WTC11 (cell line): Measurements from ENCODE around the gene SRCIN1.

Experiments
- CTCF ChIP-seq: fragments of 200-600 bp; IDR thresholded peaks from 2 replicates; pipeline ENCODE4 v1.8.0; 2022; ENCODE audit warnings: antibody characterized with exemption
- E2F4 ChIP-seq: sonication (generic); formaldehyde crosslinking; IDR thresholded peaks from 2 replicates; pipeline ENCODE4 v1.8.1; 2022; ENCODE audit warnings: low read depth, mild to moderate bottlenecking, moderate library complexity, missing genetic modification reagents, borderline replicate concordance
- FOXP1 ChIP-seq: sonication (generic); formaldehyde crosslinking; IDR thresholded peaks from 2 replicates; pipeline ENCODE4 v1.8.0; 2022; ENCODE audit warnings: missing genetic modification reagents, mild to moderate bottlenecking, moderate library complexity, borderline replicate concordance
- HMGXB4 ChIP-seq: sonication (generic); formaldehyde crosslinking; IDR thresholded peaks from 2 replicates; pipeline ENCODE4 v1.8.1; 2023; ENCODE audit warnings: mild to moderate bottlenecking, moderate library complexity, missing genetic modification reagents
- PRDM15 ChIP-seq: sonication (generic); formaldehyde crosslinking; IDR thresholded peaks from 2 replicates; pipeline ENCODE4 v1.8.0; 2022; ENCODE audit warnings: missing genetic modification reagents
- SP1 ChIP-seq: sonication (generic); formaldehyde crosslinking; conservative IDR thresholded peaks from 2 replicates; pipeline ENCODE4 v1.8.1; 2022; ENCODE audit warnings: missing genetic modification reagents
- TP53 ChIP-seq: sonication (generic); formaldehyde crosslinking; IDR thresholded peaks from 2 replicates; pipeline ENCODE4 v1.8.1; 2023; ENCODE audit warnings: mild to moderate bottlenecking, missing genetic modification reagents
- USF1 ChIP-seq: sonication (generic); formaldehyde crosslinking; IDR thresholded peaks from 2 replicates; pipeline ENCODE4 v1.8.0; 2022; ENCODE audit warnings: mild to moderate bottlenecking, missing genetic modification reagents
- USF2 ChIP-seq: sonication (generic); formaldehyde crosslinking; IDR thresholded peaks from 2 replicates; pipeline ENCODE4 v1.8.1; 2023; ENCODE audit warnings: mild to moderate bottlenecking, missing genetic modification reagents, moderate library complexity
- ZNF263 ChIP-seq: sonication (generic); formaldehyde crosslinking; IDR thresholded peaks from 2 replicates; pipeline ENCODE4 v1.8.1; 2022; ENCODE audit warnings: low read depth, mild to moderate bottlenecking, moderate library complexity, missing genetic modification reagents

- TF ChIP-seq CTCF (no peak), USF1 (CRISPR knock-in tag) (no peak), USF2 (CRISPR knock-in tag) (no peak), SP1 (CRISPR knock-in tag) (no peak), HMGXB4 (CRISPR knock-in tag) (no peak), TP53 (no peak), PRDM15 (CRISPR knock-in tag) (no peak), ZNF263 (CRISPR knock-in tag) (no peak), FOXP1 (no peak), E2F4 (CRISPR knock-in tag) (no peak)
Observed at GRCh38 chr17:38533866-38534497, 71.8 kb downstream of the SRCIN1 start.
